Measurements from ENCODE around the gene SGSH. TPM values are rescaled to one million over a fixed set of nuclear protein-coding genes. Genes with fewer than 3 reads are reported as not detected.

Gene SGSH
- total RNA-seq, 4 donors from 2014 or later = 14.4 to 39.7 (median 38.4) TPM

GRCh38 chr17:80224683-80225082 lies 4.5 kb upstream of the SGSH start:
- no peak for DNase-seq
- no peaks in the 10 kb centered on the region for H3K9me3 ChIP-seq
- H3K36me3 ChIP-seq = no peaks in the 10 kb centered on the region
- H3K4me3 ChIP-seq = no peak overlapping the region
- no peaks in the 10 kb centered on the region for H3K27me3 ChIP-seq
- no peak overlapping the region for H3K27ac ChIP-seq
- peaks cover 0 to 6% of the 10 kb centered on the region in 2 donors for H3K4me1 ChIP-seq
- TF ChIP-seq, protein P1, sequence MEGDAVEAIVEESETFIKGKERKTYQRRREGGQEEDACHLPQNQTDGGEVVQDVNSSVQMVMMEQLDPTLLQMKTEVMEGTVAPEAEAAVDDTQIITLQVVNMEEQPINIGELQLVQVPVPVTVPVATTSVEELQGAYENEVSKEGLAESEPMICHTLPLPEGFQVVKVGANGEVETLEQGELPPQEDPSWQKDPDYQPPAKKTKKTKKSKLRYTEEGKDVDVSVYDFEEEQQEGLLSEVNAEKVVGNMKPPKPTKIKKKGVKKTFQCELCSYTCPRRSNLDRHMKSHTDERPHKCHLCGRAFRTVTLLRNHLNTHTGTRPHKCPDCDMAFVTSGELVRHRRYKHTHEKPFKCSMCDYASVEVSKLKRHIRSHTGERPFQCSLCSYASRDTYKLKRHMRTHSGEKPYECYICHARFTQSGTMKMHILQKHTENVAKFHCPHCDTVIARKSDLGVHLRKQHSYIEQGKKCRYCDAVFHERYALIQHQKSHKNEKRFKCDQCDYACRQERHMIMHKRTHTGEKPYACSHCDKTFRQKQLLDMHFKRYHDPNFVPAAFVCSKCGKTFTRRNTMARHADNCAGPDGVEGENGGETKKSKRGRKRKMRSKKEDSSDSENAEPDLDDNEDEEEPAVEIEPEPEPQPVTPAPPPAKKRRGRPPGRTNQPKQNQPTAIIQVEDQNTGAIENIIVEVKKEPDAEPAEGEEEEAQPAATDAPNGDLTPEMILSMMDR (IDR thresholded peaks at IDR 0.05) = no peak
- TF ChIP-seq POLR2A (IDR thresholded peaks at IDR 0.05) = no peak
- intact Hi-C loops (cut with DNase I; ENCODE audit: low total_unique reads) = no loop called here

- Histone ChIP-seq H3K4me3 (no peak overlapping the region), H3K27ac (no peak overlapping the region), H3K9me3 (no peaks in the 10 kb centered on the region), H3K4me1 (peaks cover 0 to 6% of the 10 kb centered on the region in 2 donors), H3K36me3 (no peaks in the 10 kb centered on the region), H3K27me3 (no peaks in the 10 kb centered on the region)
- DNase-seq = no peak
- intact Hi-C loops (cut with DNase I; ENCODE audit: low total_unique reads) = no loop called here
- TF ChIP-seq POLR2A (IDR thresholded peaks at IDR 0.05) = no peak
- TF ChIP-seq, protein P1 (IDR thresholded peaks at IDR 0.05) = no peak
These were observed 3.8 kb upstream of the SGSH start for GRCh38 chr17:80223838-80224497.

GRCh38 chr17:80223142-80223815 lies 3.1 kb upstream of the SGSH start:
- Histone ChIP-seq H3K9me3 (no peaks in the 10 kb centered on the region), H3K27ac (no peak overlapping the region), H3K36me3 (no peaks in the 10 kb centered on the region), H3K27me3 (no peaks in the 10 kb centered on the region), H3K4me1 (peaks cover 0 to 6% of the 10 kb centered on the region in 2 donors), H3K4me3 (no peak overlapping the region)
- intact Hi-C loops (cut with DNase I; ENCODE audit: low total_unique reads) = no loop called here
- TF ChIP-seq, protein P1 (IDR thresholded peaks at IDR 0.05) = no peak
- no peak for TF ChIP-seq POLR2A (IDR thresholded peaks at IDR 0.05)
- no peak for DNase-seq

- Histone ChIP-seq H3K4me3 (no peak overlapping the region), H3K4me1 (peaks cover 0 to 6% of the 10 kb centered on the region in 2 donors), H3K36me3 (no peaks in the 10 kb centered on the region), H3K27ac (no peak overlapping the region), H3K27me3 (no peaks in the 10 kb centered on the region), H3K9me3 (no peaks in the 10 kb centered on the region)
- intact Hi-C loops (cut with DNase I; ENCODE audit: low total_unique reads) = no loop called here
- no peak for DNase-seq
- TF ChIP-seq POLR2A (IDR thresholded peaks at IDR 0.05) = no peak
- TF ChIP-seq, protein P1 (IDR thresholded peaks at IDR 0.05) = no peak
These were observed 2.4 kb upstream of the SGSH start for GRCh38 chr17:80222376-80223141.

Data from uterus (tissue), 4 donors.